PC-3 (cell line): Measurements from ENCODE around the gene ISL2.

Source experiments
- EZH2 ChIP-seq: fragments of 300-600 bp; sonication (generic); IDR thresholded peaks from one replicate; pipeline ENCODE4 v1.6.1; 2017; ENCODE audit warnings: antibody characterized with exemption, mild to moderate bottlenecking, low read length; ENCODE audit not compliant: unreplicated experiment
- TF ChIP-seq, protein P1 (sequence below): fragments of 300-600 bp; sonication (generic); conservative IDR thresholded peaks from 2 replicates; pipeline ENCODE4 v1.5.1; 2017; ENCODE audit warnings: antibody characterized with exemption, low read depth, mild to moderate bottlenecking, low read length

DNA sequence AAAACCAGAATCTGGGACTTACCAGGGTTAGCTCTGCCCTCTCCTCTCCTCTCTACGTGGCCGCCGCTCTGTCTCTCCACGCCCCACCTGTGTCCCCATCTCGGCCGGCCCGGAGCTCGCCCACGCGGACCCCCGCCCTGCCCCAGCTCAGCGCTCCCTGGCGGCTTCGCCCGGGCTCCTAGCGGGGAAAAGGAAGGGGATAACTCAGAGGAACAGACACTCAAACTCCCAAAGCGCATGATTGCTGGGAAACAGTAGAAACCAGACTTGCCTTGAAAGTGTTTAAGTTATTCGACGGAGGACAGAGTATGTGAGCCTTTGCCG is 5.4 kb downstream of the ISL2 start:
- TF ChIP-seq, protein P1, sequence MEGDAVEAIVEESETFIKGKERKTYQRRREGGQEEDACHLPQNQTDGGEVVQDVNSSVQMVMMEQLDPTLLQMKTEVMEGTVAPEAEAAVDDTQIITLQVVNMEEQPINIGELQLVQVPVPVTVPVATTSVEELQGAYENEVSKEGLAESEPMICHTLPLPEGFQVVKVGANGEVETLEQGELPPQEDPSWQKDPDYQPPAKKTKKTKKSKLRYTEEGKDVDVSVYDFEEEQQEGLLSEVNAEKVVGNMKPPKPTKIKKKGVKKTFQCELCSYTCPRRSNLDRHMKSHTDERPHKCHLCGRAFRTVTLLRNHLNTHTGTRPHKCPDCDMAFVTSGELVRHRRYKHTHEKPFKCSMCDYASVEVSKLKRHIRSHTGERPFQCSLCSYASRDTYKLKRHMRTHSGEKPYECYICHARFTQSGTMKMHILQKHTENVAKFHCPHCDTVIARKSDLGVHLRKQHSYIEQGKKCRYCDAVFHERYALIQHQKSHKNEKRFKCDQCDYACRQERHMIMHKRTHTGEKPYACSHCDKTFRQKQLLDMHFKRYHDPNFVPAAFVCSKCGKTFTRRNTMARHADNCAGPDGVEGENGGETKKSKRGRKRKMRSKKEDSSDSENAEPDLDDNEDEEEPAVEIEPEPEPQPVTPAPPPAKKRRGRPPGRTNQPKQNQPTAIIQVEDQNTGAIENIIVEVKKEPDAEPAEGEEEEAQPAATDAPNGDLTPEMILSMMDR, result no peak
- no peak for TF ChIP-seq EZH2
